Mesangial cell (primary cell): ENCODE measurements around the gene OBSL1. TPM values are rescaled to one million over a fixed set of nuclear protein-coding genes. Genes with fewer than 3 reads are reported as not detected.

Experiments
- total RNA-seq: library from RNA; depleted of rRNA; stranded (reverse); fragments of >200 nt; gene quantifications from 2 replicates; pipeline ENCODE4 v1.2.3, GENCODE V29; 2015

Gene OBSL1
- total RNA-seq: 55.2 and 101 TPM in 2 replicates

GRCh38 chr2:219571311-219572236, at the start of gene OBSL1:
Gene OBSL1 (minus strand): TSS chr2:219571539. CDS start chr2:219571232, 307 bp downstream.

GRCh38 chr2:219597552-219598307, 26.4 kb upstream of the OBSL1 start, which contains the start of gene STK11IP:
Gene STK11IP (plus strand): TSS chr2:219597857. CDS start chr2:219598120, 263 bp downstream.

GRCh38 chr2:219572237-219573001, 1.1 kb upstream of the OBSL1 start, which contains the start of gene INHA:
Gene INHA (plus strand): TSS chr2:219572310. CDS start chr2:219572375, 65 bp downstream.

GRCh38 chr2:219543596-219544358, 27.6 kb downstream of the OBSL1 start, which contains the start of the genes CHPF and TMEM198:
Gene CHPF (minus strand): TSS chr2:219543809. CDS start chr2:219543538, 271 bp downstream.
Gene TMEM198 (plus strand): TSS chr2:219544028. CDS start chr2:219544728, 700 bp downstream.

GRCh38 chr2:219514196-219514761, 57.1 kb downstream of the OBSL1 start, which contains the start of gene ASIC4:
Gene ASIC4 (plus strand): TSS chr2:219514482. CDS start chr2:219514725, 243 bp downstream.

Other genes starting within 250 kb of the OBSL1 start
- gene RESP18, start 238.8 kb downstream of the OBSL1 start, total RNA-seq: not detected in 2 replicates
- gene DNPEP, start 183.6 kb downstream of the OBSL1 start, total RNA-seq: 36.3 and 73.0 TPM in 2 replicates
- 0.98 and 30.6 TPM in 2 replicates for gene DES, start 153.2 kb downstream of the OBSL1 start, total RNA-seq
- 6.8 and 24.8 TPM in 2 replicates for gene SPEG, start 136.7 kb downstream of the OBSL1 start, total RNA-seq
- 37.0 and 59.0 TPM in 2 replicates for gene GMPPA, start 72.6 kb downstream of the OBSL1 start, total RNA-seq
- gene ASIC4, start 57.1 kb downstream of the OBSL1 start, total RNA-seq: not detected in 2 replicates
- gene CHPF, start 27.7 kb downstream of the OBSL1 start, total RNA-seq: 164 and 424 TPM in 2 replicates
- 1.1 and 5.1 TPM in 2 replicates for gene TMEM198, start 27.5 kb downstream of the OBSL1 start, total RNA-seq
- 1.0 TPM in 1 of 2 replicates, not detected in the other for gene INHA, start 771 bp upstream of the OBSL1 start, total RNA-seq
- 15.3 and 25.6 TPM in 2 replicates for gene STK11IP, start 26.3 kb upstream of the OBSL1 start, total RNA-seq
- 9.0 and 20.0 TPM in 2 replicates for gene SLC4A3, start 56.1 kb upstream of the OBSL1 start, total RNA-seq